GM23338 (cell line): ENCODE results near the gene EIF4A2. TPM values are rescaled to one million over a fixed set of nuclear protein-coding genes. Genes with fewer than 3 reads are reported as not detected.
A peak's percentile ranks its signal among the peaks of the same experiment; 100 is the strongest.

Experiments used
- ATAC-seq: fragments of 200-7000 bp; cut with Tn5 transposase; 3 replicates; pipeline ENCODE4 v1.9.1; 2020
- DNase-seq: peaks from one replicate; pipeline ENCODE4 v3.0.0-alpha.2; 2015; ENCODE audit warnings: low spot score
- H2AFZ ChIP-seq: fragments of 200-600 bp; sonication (generic); 2 replicates; pipeline ENCODE4 v1.8.0; 2016; ENCODE audit warnings: antibody characterized with exemption, mild to moderate bottlenecking, moderate library complexity
- H3F3A ChIP-seq: fragments of 200-600 bp; sonication (generic); replicated peaks from 2 replicates; pipeline ENCODE4 v1.8.0; 2017; ENCODE audit warnings: antibody characterized with exemption, mixed run types, low read depth
- H3K27ac ChIP-seq: fragments of 200-600 bp; sonication (generic); 2 replicates; pipeline ENCODE4 v1.6.1; 2016; ENCODE audit warnings: low read depth
- H3K27me3 ChIP-seq: fragments of 200-600 bp; sonication (generic); 2 replicates; pipeline ENCODE4 v1.8.0; 2016; ENCODE audit warnings: mild to moderate bottlenecking, mixed run types, moderate library complexity; ENCODE audit not compliant: insufficient read depth
- H3K36me3 ChIP-seq: fragments of 200-600 bp; sonication (generic); 2 replicates; pipeline ENCODE4 v1.8.0; 2016; ENCODE audit warnings: mild to moderate bottlenecking; ENCODE audit not compliant: insufficient read depth
- H3K4me1 ChIP-seq: fragments of 200-600 bp; sonication (generic); 2 replicates; pipeline ENCODE4 v1.8.0; 2016; ENCODE audit warnings: mild to moderate bottlenecking, moderate library complexity; ENCODE audit not compliant: insufficient read depth
- H3K4me2 ChIP-seq: fragments of 200-600 bp; sonication (generic); 2 replicates; pipeline ENCODE4 v1.7.1; 2017; ENCODE audit warnings: mixed run types
- H3K4me3 ChIP-seq: fragments of 200-600 bp; sonication (generic); 2 replicates; pipeline ENCODE4 v1.6.1; 2016; ENCODE audit warnings: mixed run types
- H3K79me2 ChIP-seq: fragments of 200-600 bp; sonication (generic); replicated peaks from 2 replicates; pipeline ENCODE4 v1.8.0; 2017; ENCODE audit warnings: mild to moderate bottlenecking; ENCODE audit not compliant: insufficient read depth
- H3K9me2 ChIP-seq: fragments of 200-600 bp; sonication (generic); 2 replicates; pipeline ENCODE4 v1.8.0; 2017; ENCODE audit not compliant: insufficient read depth
- H4K20me1 ChIP-seq: fragments of 200-600 bp; sonication (generic); replicated peaks from 2 replicates; pipeline ENCODE4 v1.8.0; 2017; ENCODE audit warnings: mild to moderate bottlenecking; ENCODE audit not compliant: insufficient read depth
- H3K27ac Mint-ChIP-seq: 2 replicates; pipeline ENCODE4 v1.8.0; 2020; ENCODE audit warnings: inconsistent platforms, mild to moderate bottlenecking, moderate library complexity, mixed read lengths
- H3K27me3 Mint-ChIP-seq: 3 replicates; pipeline ENCODE4 v1.8.0; 2022; ENCODE audit warnings: low read depth, mild to moderate bottlenecking, moderate library complexity, mixed read lengths, inconsistent platforms; ENCODE audit not compliant: insufficient read depth, poor library complexity
- H3K36me3 Mint-ChIP-seq: 3 replicates; pipeline ENCODE4 v1.8.0; 2021; ENCODE audit warnings: low read depth, mild to moderate bottlenecking, inconsistent platforms, moderate library complexity, mixed read lengths
- H3K4me1 Mint-ChIP-seq: 3 replicates; pipeline ENCODE4 v1.8.0; 2020; ENCODE audit warnings: mild to moderate bottlenecking, inconsistent platforms, mixed read lengths
- H3K4me3 Mint-ChIP-seq: 3 replicates; pipeline ENCODE4 v1.8.0; 2021; ENCODE audit warnings: moderate library complexity, mild to moderate bottlenecking, inconsistent platforms, mixed read lengths
- H3K9me3 Mint-ChIP-seq: 3 replicates; pipeline ENCODE4 v1.8.0; 2020; ENCODE audit warnings: moderate library complexity, mild to moderate bottlenecking, inconsistent platforms, mixed read lengths
- CREB1 ChIP-seq: fragments of 250-450 bp; sonication (Bioruptor Pico); IDR thresholded peaks from 2 replicates; pipeline ENCODE4 v1.5.0; 2020; ENCODE audit warnings: low read depth, mild to moderate bottlenecking, moderate library complexity
- EZH2phosphoT487 ChIP-seq: fragments of 200-600 bp; sonication (generic); IDR thresholded peaks from one replicate; pipeline ENCODE4 v1.8.1; 2018; ENCODE audit warnings: antibody characterized with exemption; ENCODE audit not compliant: unreplicated experiment
- JUNB ChIP-seq: IDR thresholded peaks from one replicate; pipeline ENCODE4 v1.6.1; 2016; ENCODE audit warnings: antibody characterized with exemption; ENCODE audit not compliant: unreplicated experiment
- NANOG ChIP-seq: IDR thresholded peaks from 2 replicates; pipeline ENCODE4 v1.6.1; 2016; ENCODE audit warnings: antibody characterized with exemption, borderline replicate concordance
- POLR2AphosphoS5 ChIP-seq: IDR thresholded peaks from 2 replicates; pipeline ENCODE4 v1.6.1; 2016; ENCODE audit warnings: antibody characterized with exemption, low read depth
- STAT1 ChIP-seq: IDR thresholded peaks from one replicate; pipeline ENCODE4 v1.6.1; 2016; ENCODE audit warnings: antibody characterized with exemption; ENCODE audit not compliant: unreplicated experiment
- ZNF114 ChIP-seq: fragments of 250-450 bp; sonication (Bioruptor Pico); IDR thresholded peaks from 2 replicates; pipeline ENCODE4 v1.5.0; 2020; ENCODE audit warnings: mild to moderate bottlenecking, moderate library complexity
- ZNF331 ChIP-seq: fragments of 250-450 bp; sonication (Bioruptor Pico); IDR thresholded peaks from 2 replicates; pipeline ENCODE4 v1.5.0; 2020; ENCODE audit warnings: low read depth, mild to moderate bottlenecking, moderate library complexity
- polyA plus RNA-seq: library from polyadenylated mRNA; unstranded; fragments of >200 nt; fragmentation: Nextera tagmentation; extraction: Ambion mirVana; gene quantifications from 2 replicates; pipeline ENCODE4 v1.2.1, GENCODE V29; 2016
- total RNA-seq: library from RNA; depleted of rRNA; stranded (reverse); fragments of >200 nt; shearing (Covaris generic); gene quantifications from 2 replicates; pipeline ENCODE4 v1.2.3, GENCODE V29; 2014
- TF ChIP-seq, protein P1 (sequence below), 2 experiments: fragments of 200-600 bp in 1 of 2; sonication (generic) in 1 of 2; conservative IDR thresholded peaks; 2 replicates each; pipeline versions ENCODE4 v1.5.1 to v1.6.1; 2016 to 2017; ENCODE audit warnings: antibody characterized with exemption in 2 of 2, low read depth in 2 of 2, mild to moderate bottlenecking in 2 of 2, moderate library complexity in 1 of 2
- TF ChIP-seq, protein P2 (sequence below): IDR thresholded peaks from 2 replicates; pipeline ENCODE4 v1.6.1; 2016; ENCODE audit warnings: antibody characterized with exemption
- TF ChIP-seq, protein P3 (sequence below): fragments of 250-450 bp; sonication (Bioruptor Pico); IDR thresholded peaks from 2 replicates; pipeline ENCODE4 v1.5.0; 2020; ENCODE audit warnings: mild to moderate bottlenecking, moderate library complexity

Gene EIF4A2
- total and polyA plus RNA-seq, 2 experiments from 2014 or later = 386 to 666 TPM

DNA sequence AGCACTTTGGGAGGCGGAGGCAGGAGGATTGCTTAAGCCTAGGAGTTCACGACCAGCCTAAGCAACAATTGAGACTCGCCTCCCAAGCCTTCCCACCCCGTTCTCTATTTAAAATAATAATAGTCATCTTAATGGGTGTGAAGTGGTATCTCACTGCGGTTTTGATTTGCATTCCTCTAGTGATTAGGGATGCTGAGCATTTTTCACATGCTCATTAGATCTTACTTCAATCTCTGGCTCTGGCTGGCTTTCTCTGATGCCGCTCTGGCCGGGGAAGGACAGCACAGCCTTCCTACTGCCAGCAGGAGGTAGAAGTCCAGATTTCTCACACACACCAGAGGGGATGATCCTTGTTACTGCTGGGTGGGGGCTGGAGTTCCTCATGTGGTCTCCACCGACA, 7.4 kb upstream of the EIF4A2 start:
- TF ChIP-seq NANOG = peak; percentile 91
- TF ChIP-seq, protein P1, sequence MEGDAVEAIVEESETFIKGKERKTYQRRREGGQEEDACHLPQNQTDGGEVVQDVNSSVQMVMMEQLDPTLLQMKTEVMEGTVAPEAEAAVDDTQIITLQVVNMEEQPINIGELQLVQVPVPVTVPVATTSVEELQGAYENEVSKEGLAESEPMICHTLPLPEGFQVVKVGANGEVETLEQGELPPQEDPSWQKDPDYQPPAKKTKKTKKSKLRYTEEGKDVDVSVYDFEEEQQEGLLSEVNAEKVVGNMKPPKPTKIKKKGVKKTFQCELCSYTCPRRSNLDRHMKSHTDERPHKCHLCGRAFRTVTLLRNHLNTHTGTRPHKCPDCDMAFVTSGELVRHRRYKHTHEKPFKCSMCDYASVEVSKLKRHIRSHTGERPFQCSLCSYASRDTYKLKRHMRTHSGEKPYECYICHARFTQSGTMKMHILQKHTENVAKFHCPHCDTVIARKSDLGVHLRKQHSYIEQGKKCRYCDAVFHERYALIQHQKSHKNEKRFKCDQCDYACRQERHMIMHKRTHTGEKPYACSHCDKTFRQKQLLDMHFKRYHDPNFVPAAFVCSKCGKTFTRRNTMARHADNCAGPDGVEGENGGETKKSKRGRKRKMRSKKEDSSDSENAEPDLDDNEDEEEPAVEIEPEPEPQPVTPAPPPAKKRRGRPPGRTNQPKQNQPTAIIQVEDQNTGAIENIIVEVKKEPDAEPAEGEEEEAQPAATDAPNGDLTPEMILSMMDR (conservative IDR thresholded peaks at IDR 0.05; ENCODE audit: low read depth in 2 of 2) = peak; percentile 27 to 36; a peak in 2 of 4 replicates
- no peak for TF ChIP-seq STAT1
- Mint-ChIP-seq H3K36me3 (no peaks in the 10 kb centered on the region), H3K4me3 (peak overlapping the region; percentile 11; the same call in 1 of the 3 replicates), H3K9me3 (no peaks in the 10 kb centered on the region; the same call in 2 of the 3 replicates), H3K27me3 (peaks cover 13% of the 10 kb centered on the region), H3K4me1 (peaks cover 16% of the 10 kb centered on the region), H3K27ac (no peak overlapping the region)
- peaks cover 4% of the 10 kb centered on the region for H3F3A ChIP-seq
- peak overlapping the region; percentile 13; the same call in 1 of the 2 replicates for H3K4me2 ChIP-seq
- 0 out of 2 replicates have a peak overlapping the region, but pooled peaks have one; percentile 10 for H3K4me3 ChIP-seq
- H3K79me2 ChIP-seq = no peaks in the 10 kb centered on the region
- DNase-seq (peak; percentile 76), ATAC-seq (peak; percentile 78)
- no peaks in the 10 kb centered on the region for H3K36me3 ChIP-seq
- no peak overlapping the region for H2AFZ ChIP-seq
- H3K27me3 ChIP-seq = peaks cover 24% of the 10 kb centered on the region
- peaks cover 10% of the 10 kb centered on the region; the same call in 1 of the 2 replicates for H3K4me1 ChIP-seq
- H3K27ac ChIP-seq = no peak overlapping the region
- H4K20me1 ChIP-seq = no peaks in the 10 kb centered on the region
- H3K9me2 ChIP-seq = no peaks in the 10 kb centered on the region

DNA sequence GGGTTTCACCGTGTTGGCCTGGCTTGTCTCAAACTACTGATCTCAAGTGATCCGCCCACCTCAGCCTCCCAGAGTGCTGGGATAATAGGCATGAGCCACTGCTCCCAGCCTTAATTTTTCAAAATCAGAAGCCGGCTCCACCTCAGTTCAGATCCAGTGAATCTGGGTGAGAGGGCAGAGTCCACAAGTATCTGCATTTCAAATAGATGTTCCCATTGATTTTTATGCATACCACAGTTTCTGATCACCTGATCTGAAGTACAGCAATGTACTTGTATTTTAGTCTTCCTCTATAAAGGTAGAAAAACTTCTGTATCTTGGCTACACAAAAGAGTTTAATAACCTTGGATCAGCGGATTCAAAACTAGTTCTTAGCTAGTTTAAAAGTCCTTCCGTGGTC, 4.2 kb upstream of the EIF4A2 start:
- H2AFZ ChIP-seq = no peak overlapping the region
- no peak for ATAC-seq
- Mint-ChIP-seq H3K27me3 (peaks cover 27% of the 10 kb centered on the region), H3K27ac (no peak overlapping the region), H3K36me3 (peaks cover 11% of the 10 kb centered on the region), H3K4me1 (peaks cover 9% of the 10 kb centered on the region), H3K4me3 (no peak overlapping the region), H3K9me3 (peaks cover 9% of the 10 kb centered on the region)
- H3K27ac ChIP-seq = no peak overlapping the region
- H3K4me3 ChIP-seq = no peak overlapping the region
- H3K4me2 ChIP-seq = no peak overlapping the region
- H3K36me3 ChIP-seq = peaks cover 3% of the 10 kb centered on the region; the same call in 1 of the 2 replicates
- DNase-seq = no peak
- H3K4me1 ChIP-seq = peaks cover 7% of the 10 kb centered on the region; the same call in 1 of the 2 replicates
- no peaks in the 10 kb centered on the region for H3K9me2 ChIP-seq
- H4K20me1 ChIP-seq = peaks cover 2% of the 10 kb centered on the region
- H3F3A ChIP-seq = peaks cover 8% of the 10 kb centered on the region
- H3K27me3 ChIP-seq = 0 out of 2 replicates have a peak, but pooled peaks cover 5% of the 10 kb centered on the region
- H3K79me2 ChIP-seq = peaks cover 10% of the 10 kb centered on the region
- TF ChIP-seq, protein P2, sequence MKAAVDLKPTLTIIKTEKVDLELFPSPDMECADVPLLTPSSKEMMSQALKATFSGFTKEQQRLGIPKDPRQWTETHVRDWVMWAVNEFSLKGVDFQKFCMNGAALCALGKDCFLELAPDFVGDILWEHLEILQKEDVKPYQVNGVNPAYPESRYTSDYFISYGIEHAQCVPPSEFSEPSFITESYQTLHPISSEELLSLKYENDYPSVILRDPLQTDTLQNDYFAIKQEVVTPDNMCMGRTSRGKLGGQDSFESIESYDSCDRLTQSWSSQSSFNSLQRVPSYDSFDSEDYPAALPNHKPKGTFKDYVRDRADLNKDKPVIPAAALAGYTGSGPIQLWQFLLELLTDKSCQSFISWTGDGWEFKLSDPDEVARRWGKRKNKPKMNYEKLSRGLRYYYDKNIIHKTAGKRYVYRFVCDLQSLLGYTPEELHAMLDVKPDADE = no peak
- TF ChIP-seq NANOG (no peak), EZH2phosphoT487 (no peak), CREB1 (CRISPR knock-in tag) (no peak), POLR2AphosphoS5 (no peak), ZNF114 (CRISPR knock-in tag) (no peak), ZNF331 (CRISPR knock-in tag) (no peak), JUNB (no peak), STAT1 (no peak)
- TF ChIP-seq, protein P3, sequence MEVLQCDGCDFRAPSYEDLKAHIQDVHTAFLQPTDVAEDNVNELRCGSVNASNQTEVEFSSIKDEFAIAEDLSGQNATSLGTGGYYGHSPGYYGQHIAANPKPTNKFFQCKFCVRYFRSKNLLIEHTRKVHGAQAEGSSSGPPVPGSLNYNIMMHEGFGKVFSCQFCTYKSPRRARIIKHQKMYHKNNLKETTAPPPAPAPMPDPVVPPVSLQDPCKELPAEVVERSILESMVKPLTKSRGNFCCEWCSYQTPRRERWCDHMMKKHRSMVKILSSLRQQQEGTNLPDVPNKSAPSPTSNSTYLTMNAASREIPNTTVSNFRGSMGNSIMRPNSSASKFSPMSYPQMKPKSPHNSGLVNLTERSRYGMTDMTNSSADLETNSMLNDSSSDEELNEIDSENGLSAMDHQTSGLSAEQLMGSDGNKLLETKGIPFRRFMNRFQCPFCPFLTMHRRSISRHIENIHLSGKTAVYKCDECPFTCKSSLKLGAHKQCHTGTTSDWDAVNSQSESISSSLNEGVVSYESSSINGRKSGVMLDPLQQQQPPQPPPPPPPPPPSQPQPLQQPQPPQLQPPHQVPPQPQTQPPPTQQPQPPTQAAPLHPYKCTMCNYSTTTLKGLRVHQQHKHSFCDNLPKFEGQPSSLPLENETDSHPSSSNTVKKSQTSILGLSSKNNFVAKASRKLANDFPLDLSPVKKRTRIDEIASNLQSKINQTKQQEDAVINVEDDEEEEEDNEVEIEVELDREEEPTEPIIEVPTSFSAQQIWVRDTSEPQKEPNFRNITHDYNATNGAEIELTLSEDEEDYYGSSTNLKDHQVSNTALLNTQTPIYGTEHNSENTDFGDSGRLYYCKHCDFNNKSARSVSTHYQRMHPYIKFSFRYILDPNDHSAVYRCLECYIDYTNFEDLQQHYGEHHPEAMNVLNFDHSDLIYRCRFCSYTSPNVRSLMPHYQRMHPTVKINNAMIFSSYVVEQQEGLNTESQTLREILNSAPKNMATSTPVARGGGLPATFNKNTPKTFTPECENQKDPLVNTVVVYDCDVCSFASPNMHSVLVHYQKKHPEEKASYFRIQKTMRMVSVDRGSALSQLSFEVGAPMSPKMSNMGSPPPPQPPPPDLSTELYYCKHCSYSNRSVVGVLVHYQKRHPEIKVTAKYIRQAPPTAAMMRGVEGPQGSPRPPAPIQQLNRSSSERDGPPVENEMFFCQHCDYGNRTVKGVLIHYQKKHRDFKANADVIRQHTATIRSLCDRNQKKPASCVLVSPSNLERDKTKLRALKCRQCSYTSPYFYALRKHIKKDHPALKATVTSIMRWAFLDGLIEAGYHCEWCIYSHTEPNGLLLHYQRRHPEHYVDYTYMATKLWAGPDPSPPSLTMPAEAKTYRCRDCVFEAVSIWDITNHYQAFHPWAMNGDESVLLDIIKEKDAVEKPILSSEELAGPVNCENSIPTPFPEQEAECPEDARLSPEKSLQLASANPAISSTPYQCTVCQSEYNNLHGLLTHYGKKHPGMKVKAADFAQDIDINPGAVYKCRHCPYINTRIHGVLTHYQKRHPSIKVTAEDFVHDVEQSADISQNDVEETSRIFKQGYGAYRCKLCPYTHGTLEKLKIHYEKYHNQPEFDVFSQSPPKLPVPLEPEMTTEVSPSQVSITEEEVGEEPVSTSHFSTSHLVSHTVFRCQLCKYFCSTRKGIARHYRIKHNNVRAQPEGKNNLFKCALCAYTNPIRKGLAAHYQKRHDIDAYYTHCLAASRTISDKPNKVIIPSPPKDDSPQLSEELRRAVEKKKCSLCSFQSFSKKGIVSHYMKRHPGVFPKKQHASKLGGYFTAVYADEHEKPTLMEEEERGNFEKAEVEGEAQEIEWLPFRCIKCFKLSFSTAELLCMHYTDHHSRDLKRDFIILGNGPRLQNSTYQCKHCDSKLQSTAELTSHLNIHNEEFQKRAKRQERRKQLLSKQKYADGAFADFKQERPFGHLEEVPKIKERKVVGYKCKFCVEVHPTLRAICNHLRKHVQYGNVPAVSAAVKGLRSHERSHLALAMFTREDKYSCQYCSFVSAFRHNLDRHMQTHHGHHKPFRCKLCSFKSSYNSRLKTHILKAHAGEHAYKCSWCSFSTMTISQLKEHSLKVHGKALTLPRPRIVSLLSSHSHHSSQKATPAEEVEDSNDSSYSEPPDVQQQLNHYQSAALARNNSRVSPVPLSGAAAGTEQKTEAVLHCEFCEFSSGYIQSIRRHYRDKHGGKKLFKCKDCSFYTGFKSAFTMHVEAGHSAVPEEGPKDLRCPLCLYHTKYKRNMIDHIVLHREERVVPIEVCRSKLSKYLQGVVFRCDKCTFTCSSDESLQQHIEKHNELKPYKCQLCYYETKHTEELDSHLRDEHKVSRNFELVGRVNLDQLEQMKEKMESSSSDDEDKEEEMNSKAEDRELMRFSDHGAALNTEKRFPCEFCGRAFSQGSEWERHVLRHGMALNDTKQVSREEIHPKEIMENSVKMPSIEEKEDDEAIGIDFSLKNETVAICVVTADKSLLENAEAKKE = no peak
